OCI-LY1 (cell line): ENCODE measurements around the gene PSEN1.

ENCODE experiments used
- EZH2 ChIP-seq: fragments of 200-600 bp; sonication (generic), shearing (Covaris generic); IDR thresholded peaks from 2 replicates; pipeline ENCODE4 v1.8.0; 2017; ENCODE audit warnings: borderline replicate concordance, mixed run types, mild to moderate bottlenecking, antibody characterized with exemption, low read length, moderate library complexity, mixed read lengths
- TF ChIP-seq, protein P1 (sequence below): fragments of 200-600 bp; sonication (generic), shearing (Covaris generic); IDR thresholded peaks from 2 replicates; pipeline ENCODE4 v1.5.1; 2017; ENCODE audit warnings: mild to moderate bottlenecking, antibody characterized with exemption, low read length, moderate library complexity, mixed read lengths

DNA sequence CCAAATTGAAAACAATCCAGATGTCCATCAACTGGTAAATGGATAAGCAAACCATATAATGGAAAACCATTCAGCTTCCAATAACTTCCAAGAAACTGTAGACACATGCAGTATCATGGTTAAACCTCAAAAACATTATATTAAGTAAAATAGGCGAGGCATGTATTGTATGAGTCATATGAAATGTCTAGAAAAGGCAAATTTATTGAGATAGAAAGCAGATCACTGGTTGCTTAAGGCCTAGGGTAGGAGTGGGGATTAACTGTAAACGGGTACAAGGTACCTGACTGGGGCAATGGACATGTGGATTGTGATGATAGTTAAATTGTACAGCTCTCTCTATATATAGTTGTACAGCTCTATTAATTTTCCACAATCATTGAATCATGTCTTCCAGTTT lies 79.7 kb downstream of the PSEN1 start:
- TF ChIP-seq, protein P1, sequence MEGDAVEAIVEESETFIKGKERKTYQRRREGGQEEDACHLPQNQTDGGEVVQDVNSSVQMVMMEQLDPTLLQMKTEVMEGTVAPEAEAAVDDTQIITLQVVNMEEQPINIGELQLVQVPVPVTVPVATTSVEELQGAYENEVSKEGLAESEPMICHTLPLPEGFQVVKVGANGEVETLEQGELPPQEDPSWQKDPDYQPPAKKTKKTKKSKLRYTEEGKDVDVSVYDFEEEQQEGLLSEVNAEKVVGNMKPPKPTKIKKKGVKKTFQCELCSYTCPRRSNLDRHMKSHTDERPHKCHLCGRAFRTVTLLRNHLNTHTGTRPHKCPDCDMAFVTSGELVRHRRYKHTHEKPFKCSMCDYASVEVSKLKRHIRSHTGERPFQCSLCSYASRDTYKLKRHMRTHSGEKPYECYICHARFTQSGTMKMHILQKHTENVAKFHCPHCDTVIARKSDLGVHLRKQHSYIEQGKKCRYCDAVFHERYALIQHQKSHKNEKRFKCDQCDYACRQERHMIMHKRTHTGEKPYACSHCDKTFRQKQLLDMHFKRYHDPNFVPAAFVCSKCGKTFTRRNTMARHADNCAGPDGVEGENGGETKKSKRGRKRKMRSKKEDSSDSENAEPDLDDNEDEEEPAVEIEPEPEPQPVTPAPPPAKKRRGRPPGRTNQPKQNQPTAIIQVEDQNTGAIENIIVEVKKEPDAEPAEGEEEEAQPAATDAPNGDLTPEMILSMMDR: no peak
- TF ChIP-seq EZH2: no peak
